H1 (cell line): Measurements from ENCODE around the gene VPS41. TPM values are rescaled to one million over a fixed set of nuclear protein-coding genes. Genes with fewer than 3 reads are reported as not detected.

Experiments used
- ATF2 ChIP-seq: IDR thresholded peaks from 2 replicates; pipeline ENCODE4 v1.6.1; 2012; ENCODE audit warnings: low read length, inconsistent platforms
- KDM5A ChIP-seq: fragments of 200-600 bp; IDR thresholded peaks from 2 replicates; pipeline ENCODE4 v1.7.1; 2012; ENCODE audit warnings: mild to moderate bottlenecking, low read length, inconsistent platforms, mixed read lengths
- SP4 ChIP-seq: IDR thresholded peaks from 2 replicates; pipeline ENCODE4 v1.6.1; 2012; ENCODE audit warnings: low read length, inconsistent platforms
- TEAD4 ChIP-seq: IDR thresholded peaks from 2 replicates; pipeline ENCODE4 v1.6.1; 2012; ENCODE audit warnings: low read depth, low read length, inconsistent platforms, mixed read lengths
- polyA plus RNA-seq, 7 experiments: library from polyadenylated mRNA; depleted of rRNA in 3 of 7; stranded (reverse) in 5 of 7; unstranded in 2 of 7; fragments of >200 nt in 5 of 7; fragments of 200-250 nt in 2 of 7; gene quantifications; 1 replicate in 5 of 7; 2 replicates in 1 of 7; 4 replicates in 1 of 7; pipeline versions ENCODE4 v1.2.1 to v1.2.3, GENCODE V29; 2011 to 2013; ENCODE audit warnings: missing spikeins in 2 of 7, mixed read lengths in 2 of 7
- total RNA-seq: library from RNA; stranded (reverse); fragmentation: NEBNext Ultra II Directional; extraction: Animal tissue kit (Norgen Biotek cat#: 25700); gene quantifications from 2 replicates; pipeline ENCODE4 v1.2.1, GENCODE V29; 2021

The VPS41 gene
- total and polyA plus RNA-seq, 2 of the 8 experiments (the other 6 are each of a cell fraction or from before 2014, with no cell fraction given), result 10.7 to 63.3 TPM

- TF ChIP-seq TEAD4 (no peak), KDM5A (no peak), SP4 (no peak), ATF2 (no peak)
Observed at GRCh38 chr7:38862666-38863065, 46.3 kb downstream of the VPS41 start (continued).
